ENCODE measurements around the gene HINFP.

DNA sequence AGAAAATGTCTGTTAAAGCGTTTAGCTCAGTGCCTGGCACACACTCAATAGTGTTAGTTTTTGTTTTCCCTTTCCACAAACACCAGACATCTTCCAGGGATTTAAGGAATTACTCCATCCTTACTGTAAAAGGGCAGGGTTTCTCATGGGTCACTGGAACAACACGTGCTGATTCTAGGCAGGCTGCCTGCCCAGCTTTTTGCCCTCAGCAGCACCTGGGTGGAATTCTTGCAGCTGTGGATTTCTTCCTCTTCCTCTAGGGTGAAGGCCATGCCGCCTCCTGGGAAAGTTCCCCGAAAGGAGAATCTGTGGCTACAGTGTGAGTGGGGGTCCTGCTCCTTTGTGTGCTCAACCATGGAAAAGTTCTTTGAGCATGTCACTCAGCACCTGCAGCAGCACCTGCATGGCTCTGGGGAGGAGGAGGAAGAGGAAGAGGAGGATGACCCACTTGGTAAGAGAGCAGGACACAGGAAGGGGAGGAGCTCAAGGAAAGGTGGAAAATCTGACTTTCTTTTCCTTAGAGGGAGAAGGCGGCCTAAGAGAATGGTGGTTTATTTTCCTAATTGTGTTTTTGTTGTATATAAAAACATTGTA, 5.4 kb downstream of the HINFP start:
- no peak for TF ChIP-seq POLR2A (IDR thresholded peaks at IDR 0.05)
- TF ChIP-seq, protein P1, sequence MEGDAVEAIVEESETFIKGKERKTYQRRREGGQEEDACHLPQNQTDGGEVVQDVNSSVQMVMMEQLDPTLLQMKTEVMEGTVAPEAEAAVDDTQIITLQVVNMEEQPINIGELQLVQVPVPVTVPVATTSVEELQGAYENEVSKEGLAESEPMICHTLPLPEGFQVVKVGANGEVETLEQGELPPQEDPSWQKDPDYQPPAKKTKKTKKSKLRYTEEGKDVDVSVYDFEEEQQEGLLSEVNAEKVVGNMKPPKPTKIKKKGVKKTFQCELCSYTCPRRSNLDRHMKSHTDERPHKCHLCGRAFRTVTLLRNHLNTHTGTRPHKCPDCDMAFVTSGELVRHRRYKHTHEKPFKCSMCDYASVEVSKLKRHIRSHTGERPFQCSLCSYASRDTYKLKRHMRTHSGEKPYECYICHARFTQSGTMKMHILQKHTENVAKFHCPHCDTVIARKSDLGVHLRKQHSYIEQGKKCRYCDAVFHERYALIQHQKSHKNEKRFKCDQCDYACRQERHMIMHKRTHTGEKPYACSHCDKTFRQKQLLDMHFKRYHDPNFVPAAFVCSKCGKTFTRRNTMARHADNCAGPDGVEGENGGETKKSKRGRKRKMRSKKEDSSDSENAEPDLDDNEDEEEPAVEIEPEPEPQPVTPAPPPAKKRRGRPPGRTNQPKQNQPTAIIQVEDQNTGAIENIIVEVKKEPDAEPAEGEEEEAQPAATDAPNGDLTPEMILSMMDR (IDR thresholded peaks at IDR 0.05), result no peak

All from right lobe of liver (tissue), 4 donors.